NCI-H2081 treated with DMSO at 0.1 percent for 48 hours (cell line): ENCODE results near the gene ZNF407.

Source experiments
- DNase-seq: peaks from one replicate; lab custom pipeline; 2025; lab: John Stamatoyannopoulos, UW

Gene ZNF407

GRCh38 chr18:75010689-75011088 is 413.0 kb downstream of the ZNF407 start:
- DNase-seq, result no peak

- no peak for DNase-seq
These were observed 418.5 kb downstream of the ZNF407 start for GRCh38 chr18:75016025-75016717.

- no peak for DNase-seq
These were observed 425.8 kb downstream of the ZNF407 start for GRCh38 chr18:75023473-75023872.

GRCh38 chr18:75024871-75025270 is 427.2 kb downstream of the ZNF407 start:
- no peak for DNase-seq

GRCh38 chr18:75025573-75025972 is 427.9 kb downstream of the ZNF407 start:
- DNase-seq, result no peak

GRCh38 chr18:75029481-75029880 is 431.8 kb downstream of the ZNF407 start:
- no peak for DNase-seq

GRCh38 chr18:75031717-75032317 is 434.1 kb downstream of the ZNF407 start:
- DNase-seq, result no peak

GRCh38 chr18:75033516-75033915 is 435.8 kb downstream of the ZNF407 start:
- no peak for DNase-seq

GRCh38 chr18:75034937-75035336 is 437.3 kb downstream of the ZNF407 start:
- no peak for DNase-seq

GRCh38 chr18:75035928-75036327 is 438.3 kb downstream of the ZNF407 start:
- no peak for DNase-seq

GRCh38 chr18:75036917-75037688 is 439.4 kb downstream of the ZNF407 start:
- DNase-seq, result no peak

- DNase-seq, result no peak
These were observed 440.0 kb downstream of the ZNF407 start for GRCh38 chr18:75037689-75037955.

GRCh38 chr18:75041586-75041985 is 443.9 kb downstream of the ZNF407 start:
- no peak for DNase-seq

- DNase-seq, result no peak
These were observed 445.8 kb downstream of the ZNF407 start for GRCh38 chr18:75043478-75043877.

GRCh38 chr18:75044296-75044695 is 446.6 kb downstream of the ZNF407 start:
- DNase-seq, result no peak

- DNase-seq, result no peak
These were observed 447.1 kb downstream of the ZNF407 start for GRCh38 chr18:75044791-75045190.

GRCh38 chr18:75045272-75045671 is 447.6 kb downstream of the ZNF407 start:
- DNase-seq, result no peak

GRCh38 chr18:75047240-75047961 is 449.7 kb downstream of the ZNF407 start:
- peak; percentile 69 for DNase-seq

- no peak for DNase-seq
These were observed 451.2 kb downstream of the ZNF407 start for GRCh38 chr18:75048776-75049454.

GRCh38 chr18:75049455-75049789 is 451.8 kb downstream of the ZNF407 start:
- DNase-seq, result no peak

GRCh38 chr18:75051757-75052156 is 454.1 kb downstream of the ZNF407 start:
- DNase-seq, result no peak

- no peak for DNase-seq
These were observed 454.8 kb downstream of the ZNF407 start for GRCh38 chr18:75052475-75052874.
